Caco-2 (cell line): Measurements from ENCODE around the gene ADD3. TPM values are rescaled to one million over a fixed set of nuclear protein-coding genes. Genes with fewer than 3 reads are reported as not detected.

Experiments
- BruUV-seq: library from RNA; stranded (reverse); fragments of 400-500 nt; replicated peaks from 2 replicates; lab custom pipeline; 2021; lab: Mats Ljungman, UMichigan
- CTCF ChIA-PET: fragments of 300-600 bp; sonication (Branson Sonifier 250); formaldehyde crosslinking; loops from one replicate; lab custom pipeline; 2022; ENCODE audit warnings: antibody characterized with exemption; lab: Charles Lee
- POLR2A ChIA-PET: fragments of 300-600 bp; sonication (Branson Sonifier 250); formaldehyde crosslinking; loops from one replicate; lab custom pipeline; 2022; ENCODE audit warnings: antibody characterized with exemption; lab: Charles Lee
- DNase-seq, 2 experiments: peaks; one replicate each; pipeline versions ENCODE4 v3.0.0 to v3.0.0-alpha.2; 2020 to 2022
- H3K27me3 ChIP-seq: replicated peaks from 2 replicates; pipeline ENCODE4 v1.6.0; 2011; ENCODE audit warnings: low read length; ENCODE audit not compliant: control insufficient read depth, insufficient read depth
- H3K36me3 ChIP-seq: 2 replicates; pipeline ENCODE4 v1.5.1; 2011; ENCODE audit warnings: low read length; ENCODE audit not compliant: control insufficient read depth, insufficient read depth
- H3K4me1 ChIP-seq: fragments of 250-450 bp; sonication (Bioruptor Pico); 2 replicates; pipeline ENCODE4 v1.5.1; 2020; ENCODE audit warnings: mild to moderate bottlenecking
- H3K4me3 ChIP-seq: 2 replicates; pipeline ENCODE4 v1.5.1; 2011; ENCODE audit warnings: low read depth, mild to moderate bottlenecking, control low read depth, low read length
- H3K9me3 ChIP-seq: fragments of 250-450 bp; sonication (Bioruptor Pico); 2 replicates; pipeline ENCODE4 v1.5.1; 2020; ENCODE audit warnings: mild to moderate bottlenecking, moderate library complexity
- H3K27ac Mint-ChIP-seq: one replicate; pipeline ENCODE4 v1.8.0; 2022; ENCODE audit warnings: mixed read lengths; ENCODE audit not compliant: unreplicated experiment
- H3K27me3 Mint-ChIP-seq: one replicate; pipeline ENCODE4 v1.8.0; 2022; ENCODE audit warnings: mixed read lengths; ENCODE audit not compliant: insufficient read depth, unreplicated experiment
- H3K36me3 Mint-ChIP-seq: one replicate; pipeline ENCODE4 v1.8.0; 2022; ENCODE audit warnings: mild to moderate bottlenecking, mixed read lengths; ENCODE audit not compliant: insufficient read depth, unreplicated experiment
- H3K4me1 Mint-ChIP-seq: one replicate; pipeline ENCODE4 v1.8.0; 2022; ENCODE audit warnings: low read depth, mixed read lengths; ENCODE audit not compliant: unreplicated experiment
- H3K4me3 Mint-ChIP-seq: one replicate; pipeline ENCODE4 v1.8.0; 2022; ENCODE audit warnings: mild to moderate bottlenecking, moderate library complexity, mixed read lengths; ENCODE audit not compliant: unreplicated experiment
- H3K9me3 Mint-ChIP-seq: one replicate; pipeline ENCODE4 v1.8.0; 2022; ENCODE audit warnings: mixed read lengths; ENCODE audit not compliant: unreplicated experiment
- CTCF ChIP-seq, 2 experiments: fragments of 200-600 bp in 1 of 2; IDR thresholded peaks; 1 replicate in 1 of 2; 2 replicates in 1 of 2; pipeline versions ENCODE4 v1.5.1 to v1.8.0; 2011 to 2022; ENCODE audit warnings: antibody characterized with exemption in 1 of 2, control low read depth in 1 of 2, inconsistent platforms in 1 of 2, low read depth in 1 of 2, low read length in 1 of 2, mild to moderate bottlenecking in 1 of 2, moderate library complexity in 1 of 2; ENCODE audit not compliant: insufficient read depth in 1 of 2, severe bottlenecking in 1 of 2, unreplicated experiment in 1 of 2
- intact Hi-C: fragments of 100-400 bp; cut with micrococcal nuclease; formaldehyde crosslinking; loops from one replicate; pipeline ENCODE4 v1.10.0; 2022; ENCODE audit not compliant: unreplicated experiment
- total RNA-seq: library from RNA; stranded (reverse); gene quantifications from 2 replicates; pipeline ENCODE4 v1.2.3, GENCODE V29; 2022

ADD3 gene
- total RNA-seq, 1 experiment from 2014 or later = 264 TPM

- no peak for TF ChIP-seq CTCF (IDR thresholded peaks at IDR 0.05; ENCODE audit: insufficient read depth in 1 of 2, low read depth in 1 of 2, low read length in 1 of 2, severe bottlenecking in 1 of 2, unreplicated experiment in 1 of 2)
- Histone ChIP-seq H3K4me3 (peak overlapping the region; percentile 94), H3K9me3 (no peaks in the 10 kb centered on the region), H3K4me1 (peaks cover 51% of the 10 kb centered on the region), H3K27me3 (no peaks in the 10 kb centered on the region), H3K36me3 (no peaks in the 10 kb centered on the region)
- ChIA-PET CTCF (interaction anchor here (0.7 to 2.7 kb wide), 8 partner anchors 9 to 123 kb away, joined by 3 to 15 read pairs (median 4); no protein-coding TSS in a partner anchor), POLR2A (interaction anchor here (0.7 to 1.4 kb wide), 10 partner anchors 8 to 85 kb away, joined by 3 to 6 read pairs (median 3); partner anchors contain the start of gene XPNPEP1)
- Mint-ChIP-seq H3K4me1 (peaks cover 15% of the 10 kb centered on the region), H3K27me3 (no peaks in the 10 kb centered on the region), H3K9me3 (no peaks in the 10 kb centered on the region), H3K27ac (no peak overlapping the region), H3K36me3 (peaks cover 9% of the 10 kb centered on the region), H3K4me3 (no peak overlapping the region)
- no TSS peak for BruUV-seq
- intact Hi-C loops = loop anchor here (1.0 to 2.0 kb wide), 3 partner anchors 70 to 220 kb away; partner anchors contain the start of gene XPNPEP1
- peak in 1 of 2 experiments; percentile 63 for DNase-seq
These were observed 553 bp upstream of the ADD3 start for GRCh38 chr10:110007161-110007700.

GRCh38 chr10:110008518-110009339 is 945 bp downstream of the ADD3 start:
- BruUV-seq = no TSS peak
- intact Hi-C loops = loop anchor here (1.0 to 2.0 kb wide), 4 partner anchors 14 to 124 kb away; no protein-coding TSS in a partner anchor
- CTCF ChIA-PET = interaction anchor here (0.7 to 2.7 kb wide), 4 partner anchors 31 to 125 kb away, joined by 3 to 15 read pairs (median 6); no protein-coding TSS in a partner anchor
- TF ChIP-seq CTCF (IDR thresholded peaks at IDR 0.05; ENCODE audit: insufficient read depth in 1 of 2, low read depth in 1 of 2, low read length in 1 of 2, severe bottlenecking in 1 of 2, unreplicated experiment in 1 of 2) = no peak
- no peaks in the 10 kb centered on the region for H3K9me3 Mint-ChIP-seq
- no peaks in the 10 kb centered on the region for H3K27me3 ChIP-seq
- H3K27ac Mint-ChIP-seq = no peak overlapping the region
- H3K36me3 ChIP-seq = no peaks in the 10 kb centered on the region
- peak overlapping the region; percentile 94 for H3K4me3 ChIP-seq
- DNase-seq = peak; percentile 33 to 42
- POLR2A ChIA-PET = interaction anchor here (0.5 to 0.7 kb wide), 2 partner anchors 8 to 34 kb away, joined by 3 to 4 read pairs; no protein-coding TSS in a partner anchor
- no peaks in the 10 kb centered on the region for H3K27me3 Mint-ChIP-seq
- H3K4me1 ChIP-seq = peaks cover 46% of the 10 kb centered on the region
- H3K36me3 Mint-ChIP-seq = peaks cover 12% of the 10 kb centered on the region
- no peak overlapping the region for H3K4me3 Mint-ChIP-seq
- H3K4me1 Mint-ChIP-seq = peaks cover 8% of the 10 kb centered on the region
- no peaks in the 10 kb centered on the region for H3K9me3 ChIP-seq
